HT1080 (cell line): ENCODE data around the gene RMDN3. TPM values are rescaled to one million over a fixed set of nuclear protein-coding genes. Genes with fewer than 3 reads are reported as not detected.

Experiments
- DNase-seq: peaks from one replicate; pipeline ENCODE4 v3.0.0-alpha.2; 2015; ENCODE audit warnings: low read depth
- polyA plus RNA-seq, 2 experiments: library from polyadenylated mRNA; depleted of rRNA; stranded (reverse); fragments of >200 nt; gene quantifications; 2 replicates each; pipeline ENCODE4 v1.2.3, GENCODE V29; 2015
- total RNA-seq: library from RNA; depleted of rRNA; stranded (reverse); fragments of >200 nt; shearing (Covaris generic); gene quantifications from 2 replicates; pipeline ENCODE4 v1.2.3, GENCODE V29; 2014; rRNA removed

Gene RMDN3
- 12.9 and 26.9 TPM in 2 replicates for total RNA-seq
- polyA plus RNA-seq (2015; cell fraction: cytosol; rRNA removed), result 28.6 and 29.6 TPM in 2 replicates
- polyA plus RNA-seq (2015; cell fraction: nucleus; rRNA removed), result 22.5 and 27.0 TPM in 2 replicates

- DNase-seq, result peak; percentile 92
Observed at GRCh38 chr15:40754883-40755811, at the start of gene RMDN3. Gene RMDN3 (minus strand): TSS chr15:40755254. CDS start chr15:40754783, 471 bp downstream.

- DNase-seq, result no peak
Observed at GRCh38 chr15:40803688-40804087, 48.6 kb upstream of the RMDN3 start.

- no peak for DNase-seq
Observed at GRCh38 chr15:40803076-40803475, 48.0 kb upstream of the RMDN3 start.

- DNase-seq, result no peak
Observed at GRCh38 chr15:40799523-40799922, 44.5 kb upstream of the RMDN3 start.

GRCh38 chr15:40796512-40796911 is 41.5 kb upstream of the RMDN3 start:
- DNase-seq, result no peak

- DNase-seq, result no peak
Observed at GRCh38 chr15:40796041-40796440, 41.0 kb upstream of the RMDN3 start.

- peak; percentile 96 for DNase-seq
Observed at GRCh38 chr15:40793216-40793989, 38.3 kb upstream of the RMDN3 start.

- no peak for DNase-seq
Observed at GRCh38 chr15:40792394-40792793, 37.3 kb upstream of the RMDN3 start.

- DNase-seq, result peak; percentile 23
Observed at GRCh38 chr15:40790718-40791117, 35.7 kb upstream of the RMDN3 start.

- no peak for DNase-seq
Observed at GRCh38 chr15:40789999-40790398, 34.9 kb upstream of the RMDN3 start.

GRCh38 chr15:40789119-40789518 is 34.1 kb upstream of the RMDN3 start:
- DNase-seq, result no peak

GRCh38 chr15:40787991-40788390 is 32.9 kb upstream of the RMDN3 start:
- DNase-seq, result no peak

GRCh38 chr15:40787344-40787841 is 32.3 kb upstream of the RMDN3 start:
- peak; percentile 98 for DNase-seq

GRCh38 chr15:40785814-40786213 is 30.8 kb upstream of the RMDN3 start:
- no peak for DNase-seq

GRCh38 chr15:40785164-40785563 is 30.1 kb upstream of the RMDN3 start:
- no peak for DNase-seq

- peak; percentile 57 for DNase-seq
Observed at GRCh38 chr15:40782609-40783227, 27.7 kb upstream of the RMDN3 start.

- peak; percentile 68 for DNase-seq
Observed at GRCh38 chr15:40776537-40777141, 21.6 kb upstream of the RMDN3 start.

GRCh38 chr15:40775740-40776536 is 20.9 kb upstream of the RMDN3 start:
- no peak for DNase-seq

GRCh38 chr15:40775007-40775406 is 20.0 kb upstream of the RMDN3 start:
- DNase-seq, result no peak

GRCh38 chr15:40773902-40774301 is 18.8 kb upstream of the RMDN3 start:
- DNase-seq, result no peak
